GM18499 (cell line): ENCODE results near the gene GRB10.
"Not testable (repeated sequence)": the region's sequence is repeated elsewhere in the genome, so short reads cannot be mapped to it uniquely, and the experiment has no call there.

ENCODE experiments used
- ATAC-seq: cut with Tn5 transposase; IDR thresholded peaks from one replicate; pipeline ENCODE4 v1.9.1; 2021; ENCODE audit warnings: moderate number of reproducible peaks; ENCODE audit not compliant: insufficient read depth, unreplicated experiment

The GRB10 gene

GRCh38 chr7:50751146-50751545, 31.6 kb downstream of the GRB10 start:
- ATAC-seq = no peak

GRCh38 chr7:50749896-50750295, 32.8 kb downstream of the GRB10 start:
- ATAC-seq = no peak

- no peak for ATAC-seq
Measured at GRCh38 chr7:50748472-50748871, 34.2 kb downstream of the GRB10 start.

- ATAC-seq = no peak
Measured at GRCh38 chr7:50745835-50746234, 36.9 kb downstream of the GRB10 start.

GRCh38 chr7:50745336-50745735, 37.4 kb downstream of the GRB10 start:
- no peak for ATAC-seq

GRCh38 chr7:50743893-50744292, 38.8 kb downstream of the GRB10 start:
- ATAC-seq = no peak

- ATAC-seq = no peak
Measured at GRCh38 chr7:50743016-50743415, 39.7 kb downstream of the GRB10 start.

- ATAC-seq = no peak
Measured at GRCh38 chr7:50742401-50742800, 40.3 kb downstream of the GRB10 start.

GRCh38 chr7:50739744-50740435, 42.8 kb downstream of the GRB10 start:
- ATAC-seq = no peak

- no peak for ATAC-seq
Measured at GRCh38 chr7:50738932-50739331, 43.8 kb downstream of the GRB10 start.

- not testable (repeated sequence) for ATAC-seq
Measured at GRCh38 chr7:50735836-50736235, 46.9 kb downstream of the GRB10 start.

GRCh38 chr7:50735333-50735732, 47.4 kb downstream of the GRB10 start:
- no peak for ATAC-seq

GRCh38 chr7:50734246-50734645, 48.5 kb downstream of the GRB10 start:
- ATAC-seq = no peak

GRCh38 chr7:50733552-50733951, 49.1 kb downstream of the GRB10 start:
- ATAC-seq = no peak

- ATAC-seq = no peak
Measured at GRCh38 chr7:50731703-50732582, 50.8 kb downstream of the GRB10 start.

- ATAC-seq = no peak
Measured at GRCh38 chr7:50730446-50731400, 52.0 kb downstream of the GRB10 start.

- ATAC-seq = no peak
Measured at GRCh38 chr7:50729962-50730361, 52.7 kb downstream of the GRB10 start.

GRCh38 chr7:50728184-50728583, 54.5 kb downstream of the GRB10 start:
- no peak for ATAC-seq

- no peak for ATAC-seq
Measured at GRCh38 chr7:50727711-50728110, 55.0 kb downstream of the GRB10 start.

- ATAC-seq = no peak
Measured at GRCh38 chr7:50727072-50727471, 55.6 kb downstream of the GRB10 start.

- no peak for ATAC-seq
Measured at GRCh38 chr7:50725774-50726173, 56.9 kb downstream of the GRB10 start.
